ENCODE measurements around the gene TMEM218. TPM values are rescaled to one million over a fixed set of nuclear protein-coding genes. Genes with fewer than 3 reads are reported as not detected.

Gene TMEM218
- total RNA-seq, 2 donors from 2014 or later: 17.9 to 18.2 TPM

GRCh38 chr11:125092669-125093068 lies 18.8 kb downstream of the TMEM218 start:
- TF ChIP-seq CTCF (conservative IDR thresholded peaks at IDR 0.05): no peak
- peaks cover 10% of the 10 kb centered on the region for H3K36me3 ChIP-seq (ENCODE audit: control insufficient read depth, insufficient read depth, low read length)
- Mint-ChIP-seq H3K27ac (no peak overlapping the region), H3K9me3 (peaks cover 2% of the 10 kb centered on the region), H3K36me3 (ENCODE audit: low read depth) (peaks cover 11% of the 10 kb centered on the region), H3K4me1 (peaks cover 19% of the 10 kb centered on the region), H3K4me3 (no peak overlapping the region), H3K27me3 (ENCODE audit: insufficient read depth) (no peaks in the 10 kb centered on the region)
- DNase-seq: peak; percentile 42
- H3K27ac ChIP-seq (ENCODE audit: low read depth, low read length): no peak overlapping the region
- no peaks in the 10 kb centered on the region for H3K9me3 ChIP-seq (ENCODE audit: control insufficient read depth, low read length)
- H3K27me3 ChIP-seq (ENCODE audit: control insufficient read depth, insufficient read depth, low read length, poor library complexity, severe bottlenecking): no peaks in the 10 kb centered on the region
- H3K4me3 ChIP-seq (ENCODE audit: low read length): no peak overlapping the region
- 87 to 89% methylated on average over 3 to 6 of the region's 6 CpGs for WGBS, 2 experiments (ENCODE audit: insufficient coverage in 1 of 2, insufficient read length in 1 of 2)
- H3K9ac ChIP-seq (ENCODE audit: extremely low read depth, low read length, poor library complexity, severe bottlenecking): no peak overlapping the region
- H3K4me1 ChIP-seq (ENCODE audit: control insufficient read depth, insufficient read depth, low read length): no peaks in the 10 kb centered on the region

GRCh38 chr11:125091877-125092664 lies 19.4 kb downstream of the TMEM218 start:
- H3K4me1 ChIP-seq (ENCODE audit: control insufficient read depth, insufficient read depth, low read length): no peaks in the 10 kb centered on the region
- H3K36me3 ChIP-seq (ENCODE audit: control insufficient read depth, insufficient read depth, low read length): peaks cover 4% of the 10 kb centered on the region
- H3K9me3 ChIP-seq (ENCODE audit: control insufficient read depth, low read length): no peaks in the 10 kb centered on the region
- Mint-ChIP-seq H3K27me3 (ENCODE audit: insufficient read depth) (no peaks in the 10 kb centered on the region), H3K9me3 (peaks cover 2% of the 10 kb centered on the region), H3K4me3 (no peak overlapping the region), H3K36me3 (ENCODE audit: low read depth) (peaks cover 11% of the 10 kb centered on the region), H3K4me1 (peaks cover 19% of the 10 kb centered on the region), H3K27ac (peak overlapping the region; percentile 45)
- no peak overlapping the region for H3K4me3 ChIP-seq (ENCODE audit: low read length)
- no peak overlapping the region for H3K9ac ChIP-seq (ENCODE audit: extremely low read depth, low read length, poor library complexity, severe bottlenecking)
- TF ChIP-seq CTCF (conservative IDR thresholded peaks at IDR 0.05): no peak
- WGBS, 2 experiments (ENCODE audit: insufficient coverage in 1 of 2, insufficient read length in 1 of 2): 79 to 80% methylated on average over 3 to 6 of the region's 6 CpGs
- no peaks in the 10 kb centered on the region for H3K27me3 ChIP-seq (ENCODE audit: control insufficient read depth, insufficient read depth, low read length, poor library complexity, severe bottlenecking)
- no peak overlapping the region for H3K27ac ChIP-seq (ENCODE audit: low read depth, low read length)
- DNase-seq: peak; percentile 52

- no peaks in the 10 kb centered on the region for H3K27me3 Mint-ChIP-seq (ENCODE audit: insufficient read depth)
- WGBS, 2 experiments (ENCODE audit: insufficient coverage in 1 of 2, insufficient read length in 1 of 2): 66 to 75% methylated on average over 4 to 5 of the region's 5 CpGs
- peak; percentile 87 for DNase-seq
- H3K4me3 ChIP-seq (ENCODE audit: low read length): no peak overlapping the region
- peaks cover 5% of the 10 kb centered on the region for H3K36me3 Mint-ChIP-seq (ENCODE audit: low read depth)
- H3K9ac ChIP-seq (ENCODE audit: extremely low read depth, low read length, poor library complexity, severe bottlenecking): no peak overlapping the region
- H3K9me3 ChIP-seq (ENCODE audit: control insufficient read depth, low read length): no peaks in the 10 kb centered on the region
- no peaks in the 10 kb centered on the region for H3K27me3 ChIP-seq (ENCODE audit: control insufficient read depth, insufficient read depth, low read length, poor library complexity, severe bottlenecking)
- no peak overlapping the region for H3K27ac Mint-ChIP-seq
- peaks cover 4% of the 10 kb centered on the region for H3K36me3 ChIP-seq (ENCODE audit: control insufficient read depth, insufficient read depth, low read length)
- H3K27ac ChIP-seq (ENCODE audit: low read depth, low read length): no peak overlapping the region
- H3K4me3 Mint-ChIP-seq: no peak overlapping the region
- H3K9me3 Mint-ChIP-seq: peaks cover 2% of the 10 kb centered on the region
- no peaks in the 10 kb centered on the region for H3K4me1 ChIP-seq (ENCODE audit: control insufficient read depth, insufficient read depth, low read length)
- peaks cover 19% of the 10 kb centered on the region for H3K4me1 Mint-ChIP-seq
- peak; percentile 92 for TF ChIP-seq CTCF (conservative IDR thresholded peaks at IDR 0.05)
Measured at GRCh38 chr11:125091247-125091876, 20.1 kb downstream of the TMEM218 start.

Measured in endodermal cell (in vitro differentiated cells).